Inferior parietal cortex (tissue), 1 donor: Measurements from ENCODE around the gene OR52N4.
"Not testable (repeated sequence)": the region's sequence is repeated elsewhere in the genome, so short reads cannot be mapped to it uniquely, and the experiment has no call there.

Source experiments
- DNase-seq: peaks from one replicate; pipeline ENCODE4 v3.0.0-alpha.2; 2016; ENCODE audit errors: extremely low spot score

OR52N4 gene

GRCh38 chr11:5753943-5754342 is at the start of gene OR52N4:
TSS of gene OR52N4 (plus strand) at chr11:5754243. CDS start at chr11:5754741, 498 bp downstream.
- DNase-seq = no peak

- DNase-seq = no peak
These were observed 48.4 kb upstream of the OR52N4 start for GRCh38 chr11:5705688-5706087.

- DNase-seq = no peak
These were observed 41.5 kb upstream of the OR52N4 start for GRCh38 chr11:5712507-5712906.

- DNase-seq = no peak
These were observed 40.3 kb upstream of the OR52N4 start for GRCh38 chr11:5713695-5714094.

GRCh38 chr11:5716518-5716917 is 37.5 kb upstream of the OR52N4 start:
- not testable (repeated sequence) for DNase-seq

- no peak for DNase-seq
These were observed 34.1 kb upstream of the OR52N4 start for GRCh38 chr11:5719703-5720495.

GRCh38 chr11:5722622-5723021 is 31.4 kb upstream of the OR52N4 start:
- no peak for DNase-seq

- no peak for DNase-seq
These were observed 27.7 kb upstream of the OR52N4 start for GRCh38 chr11:5726351-5726750.

- no peak for DNase-seq
These were observed 26.4 kb upstream of the OR52N4 start for GRCh38 chr11:5727691-5728090.

GRCh38 chr11:5736396-5736795 is 17.6 kb upstream of the OR52N4 start, which contains the start of gene OR56B1:
TSS of gene OR56B1 (plus strand) at chr11:5736448. CDS start at chr11:5736517, 69 bp downstream.
- no peak for DNase-seq

- no peak for DNase-seq
These were observed 17.0 kb upstream of the OR52N4 start for GRCh38 chr11:5737091-5737490.

GRCh38 chr11:5737670-5738392 is 16.2 kb upstream of the OR52N4 start:
- DNase-seq = no peak

GRCh38 chr11:5738431-5738830 is 15.6 kb upstream of the OR52N4 start:
- DNase-seq = no peak

GRCh38 chr11:5746614-5747013 is 7.4 kb upstream of the OR52N4 start:
- DNase-seq = no peak

GRCh38 chr11:5749836-5750235 is 4.2 kb upstream of the OR52N4 start:
- no peak for DNase-seq

GRCh38 chr11:5767056-5767455 is 13.0 kb downstream of the OR52N4 start:
- DNase-seq = no peak

GRCh38 chr11:5783255-5783654 is 29.2 kb downstream of the OR52N4 start, which contains the start of gene OR52N5:
TSS of gene OR52N5 (minus strand) at chr11:5783355. CDS start at chr11:5778634, 4,721 bp downstream.
- no peak for DNase-seq

GRCh38 chr11:5791165-5791564 is 37.1 kb downstream of the OR52N4 start, which contains the start of gene OR52N1:
TSS of gene OR52N1 (minus strand) at chr11:5791265. CDS start at chr11:5788816, 2,449 bp downstream.
- DNase-seq = no peak

- DNase-seq = no peak
These were observed 42.5 kb downstream of the OR52N4 start for GRCh38 chr11:5796541-5796940.

GRCh38 chr11:5803982-5804381 is 49.9 kb downstream of the OR52N4 start:
- no peak for DNase-seq
